Cardiac fibroblast (primary cell): ENCODE results near the gene SPATS2L.

Experiments used
- DNase-seq, 2 donors: peaks; one replicate each; pipeline versions ENCODE4 v3.0.0 to v3.0.0-alpha.2; 2010; ENCODE audit warnings: low read depth in 2 of 2
- H3K4me3 ChIP-seq, 2 donors: replicated peaks in 1 of 2; 1 replicate in 1 of 2; 2 replicates in 1 of 2; pipeline ENCODE4 v1.5.1; 2011; ENCODE audit warnings: low read depth in 2 of 2, low read length in 2 of 2, mild to moderate bottlenecking in 2 of 2, moderate library complexity in 1 of 2
- CTCF ChIP-seq: IDR thresholded peaks from one replicate; pipeline ENCODE4 v1.5.1; 2011; ENCODE audit warnings: low read depth, mild to moderate bottlenecking, low read length, inconsistent platforms

SPATS2L gene

GRCh38 chr2:200351815-200352214 lies 45.3 kb downstream of the SPATS2L start:
- DNase-seq, result no peak
- H3K4me3 ChIP-seq, result no peak overlapping the region
- no peak for TF ChIP-seq CTCF

DNA sequence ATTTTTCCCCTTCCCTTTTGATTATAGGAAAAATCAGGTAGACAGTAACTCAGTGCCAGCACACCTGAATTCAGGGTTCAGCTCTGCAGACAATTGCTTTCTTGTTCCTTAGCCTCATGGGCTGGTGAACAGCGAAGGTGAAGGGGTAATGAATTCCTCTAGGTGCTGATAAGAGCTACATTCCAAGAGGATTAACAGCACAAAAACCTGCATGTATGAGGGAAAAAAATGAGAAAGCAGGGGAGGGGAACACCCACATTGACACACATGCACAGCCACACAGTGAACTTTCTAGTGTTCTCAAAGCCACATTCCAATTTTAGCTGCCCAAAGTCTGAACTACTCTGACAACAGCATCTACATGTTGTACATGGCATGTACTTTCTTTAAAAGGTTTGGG lies 46.1 kb downstream of the SPATS2L start:
- DNase-seq, result peak; percentile 70 to 72

GRCh38 chr2:200353120-200353519 lies 46.6 kb downstream of the SPATS2L start:
- TF ChIP-seq CTCF, result no peak
- no peak overlapping the region for H3K4me3 ChIP-seq
- DNase-seq, result peak; percentile 28 to 73

More for the DNA sequence above, 46.1 kb downstream of the SPATS2L start:
- H3K4me3 ChIP-seq, result no peak overlapping the region
- no peak for TF ChIP-seq CTCF

- H3K4me3 ChIP-seq, result no peak overlapping the region
- no peak for DNase-seq
- no peak for TF ChIP-seq CTCF
Measured at GRCh38 chr2:200353874-200354273, 47.4 kb downstream of the SPATS2L start.

DNA sequence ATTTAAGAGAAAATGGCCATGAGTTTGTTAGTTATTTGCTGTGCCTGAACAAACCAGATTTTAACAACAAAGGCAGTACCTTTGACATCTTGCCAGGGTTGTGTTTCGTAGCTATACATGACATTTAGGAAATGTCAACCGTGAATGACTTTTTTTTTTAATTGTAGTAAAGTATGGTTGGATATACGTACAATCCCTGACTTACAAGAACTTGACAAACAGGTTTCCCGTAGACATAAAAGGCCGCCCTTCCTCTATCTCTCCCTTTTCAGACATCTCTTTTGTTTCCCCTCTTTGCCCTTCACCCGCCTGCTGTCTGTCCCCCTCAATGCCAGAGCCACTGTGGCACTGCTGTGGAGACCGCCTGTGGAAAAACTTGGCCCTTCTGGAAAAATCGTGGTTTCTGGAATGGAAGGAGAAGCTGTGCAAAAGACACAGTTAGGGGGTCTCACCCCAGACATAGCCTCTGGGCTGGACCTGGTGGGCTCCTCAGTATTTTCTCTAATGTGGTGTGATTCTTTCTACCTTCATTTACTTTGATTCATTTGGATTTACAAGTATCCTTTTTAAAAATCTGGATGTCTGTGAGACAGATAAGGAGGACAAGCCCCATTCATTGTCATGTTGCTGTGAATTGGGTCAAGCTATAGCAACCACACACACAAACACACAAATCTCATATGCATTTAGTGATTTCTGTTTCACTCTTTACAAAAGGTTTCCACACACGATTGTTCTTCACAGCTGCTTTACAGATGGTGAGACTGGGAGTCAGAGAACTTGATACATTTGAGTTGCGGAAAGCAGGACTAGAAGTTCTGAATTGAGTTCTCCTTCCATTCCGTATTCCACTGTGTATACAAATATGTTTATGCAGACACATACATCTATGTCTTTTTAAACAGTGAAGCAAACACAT lies 48.6 kb downstream of the SPATS2L start:
- no peak for DNase-seq
- TF ChIP-seq CTCF, result no peak
- no peak overlapping the region for H3K4me3 ChIP-seq

GRCh38 chr2:200356321-200356720 lies 49.8 kb downstream of the SPATS2L start:
- no peak for DNase-seq
- no peak for TF ChIP-seq CTCF
- no peak overlapping the region for H3K4me3 ChIP-seq

DNA sequence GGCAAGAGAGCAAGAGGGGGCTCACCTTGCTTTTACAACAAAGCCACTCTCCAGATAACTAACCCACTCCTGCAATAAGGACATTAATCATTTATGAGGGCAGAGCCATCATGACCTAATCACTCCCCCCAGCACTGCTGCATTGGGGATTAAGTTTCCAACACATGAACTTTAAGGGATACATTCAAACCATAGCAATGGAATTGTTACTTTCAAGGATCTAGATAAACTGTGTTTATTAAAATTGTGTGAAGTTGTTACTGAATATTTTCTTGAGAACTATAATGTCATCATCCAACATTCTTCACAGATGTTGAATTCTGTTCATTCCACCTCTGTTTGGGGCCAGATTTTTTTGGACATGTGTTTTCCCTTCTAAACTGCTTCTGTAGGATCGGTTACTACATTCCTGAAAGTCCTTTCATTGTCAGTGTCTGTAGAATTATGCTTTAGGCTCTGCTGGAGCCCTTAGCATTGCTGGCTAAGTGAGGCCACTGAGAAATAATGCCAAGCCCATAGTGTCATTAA lies 50.4 kb downstream of the SPATS2L start:
- DNase-seq, result peak; percentile 73 to 81
- no peak overlapping the region for H3K4me3 ChIP-seq
- TF ChIP-seq CTCF, result no peak
